ENCODE measurements around the gene CYB561D1. TPM values are rescaled to one million over a fixed set of nuclear protein-coding genes. Genes with fewer than 3 reads are reported as not detected.

CYB561D1 gene
- total and polyA plus RNA-seq, 12 donors: 4.4 to 21.2 (median 11.5) TPM

- Histone ChIP-seq H3K36me3 (replicated peaks in 1 of 2) (peaks cover 0 to 5% of the 10 kb centered on the region in 2 donors), H3K27me3 (no peaks in the 10 kb centered on the region), H3K9me3 (replicated peaks in 1 of 3) (no peaks in the 10 kb centered on the region), H3K27ac (no peak overlapping the region), H3K4me3 (no peak overlapping the region), H3K4me1 (replicated peaks in 1 of 2) (peaks cover 10 to 11% of the 10 kb centered on the region in 2 donors)
- DNase-seq: peak in 1 of 7 donors; percentile 31
- WGBS, 4 donors: 73 to 95% (median 87%) methylated on average over 3 of the region's 3 CpGs
- TF ChIP-seq CTCF (IDR thresholded peaks at IDR 0.05) (no peak), POLR2A (IDR thresholded peaks at IDR 0.05) (no peak)
- intact Hi-C loops (cut with DNase I): loop anchor here (5.0 to 10.0 kb wide), 2 partner anchors 53 to 55 kb away; partner anchors contain the start of gene PSMA5 (in 2 of the 2)
Measured at GRCh38 chr1:109479901-109480300, 14.0 kb upstream of the CYB561D1 start.

GRCh38 chr1:109481646-109482045 is 12.2 kb upstream of the CYB561D1 start:
- Histone ChIP-seq H3K4me3 (no peak overlapping the region), H3K27ac (no peak overlapping the region), H3K36me3 (replicated peaks in 1 of 2) (peaks cover 0 to 5% of the 10 kb centered on the region in 2 donors), H3K27me3 (no peaks in the 10 kb centered on the region), H3K9me3 (replicated peaks in 1 of 3) (no peaks in the 10 kb centered on the region), H3K4me1 (replicated peaks in 1 of 2) (peaks cover 11 to 13% of the 10 kb centered on the region in 2 donors)
- TF ChIP-seq CTCF (IDR thresholded peaks at IDR 0.05): no peak
- TF ChIP-seq POLR2A (IDR thresholded peaks at IDR 0.05): no peak
- WGBS, 4 donors: 90 to 94% (median 92%) methylated on average over 2 of the region's 2 CpGs
- DNase-seq: no peak
- intact Hi-C loops (cut with DNase I): loop anchor here (5.0 to 10.0 kb wide), 2 partner anchors 54 to 57 kb away; partner anchors contain the start of gene PSMA5 (in 2 of the 2)

GRCh38 chr1:109482242-109482641 is 11.7 kb upstream of the CYB561D1 start:
- TF ChIP-seq POLR2A (IDR thresholded peaks at IDR 0.05) (no peak), CTCF (IDR thresholded peaks at IDR 0.05) (no peak)
- intact Hi-C loops (cut with DNase I): loop anchor here (5.0 to 10.0 kb wide), 2 partner anchors 55 to 57 kb away; partner anchors contain the start of gene PSMA5 (in 2 of the 2)
- no peak overlapping the region for H3K27ac ChIP-seq

GRCh38 chr1:109482791-109483671 is 10.9 kb upstream of the CYB561D1 start:
- peaks cover 12 to 13% of the 10 kb centered on the region in 2 donors for H3K4me1 ChIP-seq (replicated peaks in 1 of 2)
- DNase-seq: peak in 6 of 7 donors; percentile 42 to 75 (median 53)
- H3K36me3 ChIP-seq (replicated peaks in 1 of 2): peaks cover 0 to 6% of the 10 kb centered on the region in 2 donors
- TF ChIP-seq CTCF (IDR thresholded peaks at IDR 0.05) (peak in 2 of 6 experiments; percentile 19 to 30), POLR2A (IDR thresholded peaks at IDR 0.05) (no peak)
- 10 to 14% (median 13%) methylated on average over 21 to 29 of the region's 29 CpGs for WGBS, 4 donors
- intact Hi-C loops (cut with DNase I): loop anchor here (5.0 to 10.0 kb wide), 2 partner anchors 56 to 58 kb away; partner anchors contain the start of gene PSMA5 (in 2 of the 2)
- peak overlapping the region in 2 of 5 donors; percentile 55 to 57 for H3K27ac ChIP-seq
- no peaks in the 10 kb centered on the region for H3K9me3 ChIP-seq (replicated peaks in 1 of 3)
- H3K27me3 ChIP-seq: no peaks in the 10 kb centered on the region
- H3K4me3 ChIP-seq: peak overlapping the region in 2 of 4 donors; percentile 35 to 72

More at GRCh38 chr1:109482242-109482641, 11.7 kb upstream of the CYB561D1 start:
- no peak for DNase-seq
- Histone ChIP-seq H3K4me1 (replicated peaks in 1 of 2) (peaks cover 11 to 13% of the 10 kb centered on the region in 2 donors), H3K36me3 (replicated peaks in 1 of 2) (peaks cover 0 to 5% of the 10 kb centered on the region in 2 donors), H3K27me3 (no peaks in the 10 kb centered on the region), H3K4me3 (no peak overlapping the region), H3K9me3 (replicated peaks in 1 of 3) (no peaks in the 10 kb centered on the region)
